Activated CD8-positive, alpha-beta memory T cell treated with anti-CD3 and anti-CD28 coated beads, Interleukin-2, amount 50 U/mL, for 24 hours (primary cell): ENCODE results near the gene INPP4B.

Experiments
- DNase-seq: peaks from one replicate; pipeline ENCODE4 v3.0.0-alpha.2; 2020; ENCODE audit errors: extremely low read depth

The INPP4B gene

GRCh38 chr4:142016031-142016430 lies 830.1 kb downstream of the INPP4B start:
- DNase-seq, result no peak

- DNase-seq, result no peak
These were observed 836.4 kb downstream of the INPP4B start for GRCh38 chr4:142009751-142010150.

DNA sequence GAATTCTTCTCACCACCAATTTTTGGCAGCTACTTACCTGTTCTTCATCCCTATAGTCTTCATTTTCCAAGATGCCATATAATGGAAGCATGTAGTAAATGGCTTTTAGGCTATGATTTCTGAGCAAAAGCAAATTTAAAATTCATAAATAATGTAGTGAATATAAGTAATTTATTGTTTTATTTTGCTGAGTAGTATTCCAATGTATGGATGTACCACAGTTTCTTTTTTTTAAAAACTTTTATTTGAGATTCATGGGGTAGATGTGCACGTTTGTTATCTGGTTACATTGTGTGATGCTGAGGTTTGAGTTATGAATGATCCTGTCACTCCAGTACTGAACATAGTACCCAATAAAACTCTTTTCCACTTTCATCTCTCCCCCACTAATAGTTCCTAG lies 840.6 kb downstream of the INPP4B start:
- DNase-seq, result no peak

DNA sequence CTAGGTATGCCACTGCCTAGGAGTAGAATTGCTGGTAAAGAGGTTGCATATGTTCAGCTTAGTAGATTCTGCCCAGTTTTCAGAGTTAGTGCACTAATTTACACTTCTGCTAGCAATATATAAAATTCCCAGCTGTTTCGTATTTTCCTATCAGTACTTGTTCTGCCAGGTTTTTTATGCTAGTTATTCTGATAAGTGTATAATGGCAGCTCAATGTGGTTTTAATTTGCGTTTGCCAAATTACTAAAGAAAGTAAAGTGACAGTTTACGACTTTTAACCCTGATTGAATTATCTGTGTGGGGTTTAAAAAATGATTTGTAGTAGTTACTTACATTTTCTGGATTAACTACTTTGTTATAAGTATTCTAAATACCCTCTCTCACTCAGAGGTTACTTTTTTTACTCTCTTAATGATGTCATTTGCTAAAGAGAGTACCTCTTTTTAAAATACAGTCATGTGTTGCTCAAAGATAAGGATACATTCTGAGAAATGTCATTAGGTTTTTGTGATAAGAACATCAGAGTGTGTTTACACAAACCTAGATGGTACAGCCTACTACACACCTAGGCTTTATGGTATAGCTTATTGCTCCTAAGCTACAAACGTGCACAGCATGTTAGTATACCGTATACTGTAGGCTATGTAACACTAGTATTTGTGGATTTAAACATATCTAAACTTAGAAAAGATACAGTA lies 846.5 kb downstream of the INPP4B start:
- DNase-seq, result no peak

DNA sequence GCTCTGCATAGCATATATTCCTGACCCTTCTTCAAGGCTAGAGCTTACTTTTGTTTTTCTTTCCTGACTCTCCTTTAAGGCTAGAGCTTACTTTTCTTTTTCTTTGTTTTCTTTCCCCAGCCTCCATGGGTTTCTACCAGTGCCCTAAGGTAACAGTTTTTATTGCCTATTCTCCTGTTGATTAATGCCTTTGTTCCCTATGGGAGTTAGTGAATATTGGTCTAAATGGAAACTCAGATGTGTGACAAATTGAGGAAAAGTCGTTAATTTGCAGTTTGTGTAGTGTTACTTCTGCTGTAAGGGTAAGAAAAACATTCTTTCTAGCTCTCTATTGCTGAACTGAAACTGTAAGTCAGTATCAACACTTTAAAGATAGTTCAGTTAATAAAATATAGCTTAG lies 851.0 kb downstream of the INPP4B start:
- no peak for DNase-seq

DNA sequence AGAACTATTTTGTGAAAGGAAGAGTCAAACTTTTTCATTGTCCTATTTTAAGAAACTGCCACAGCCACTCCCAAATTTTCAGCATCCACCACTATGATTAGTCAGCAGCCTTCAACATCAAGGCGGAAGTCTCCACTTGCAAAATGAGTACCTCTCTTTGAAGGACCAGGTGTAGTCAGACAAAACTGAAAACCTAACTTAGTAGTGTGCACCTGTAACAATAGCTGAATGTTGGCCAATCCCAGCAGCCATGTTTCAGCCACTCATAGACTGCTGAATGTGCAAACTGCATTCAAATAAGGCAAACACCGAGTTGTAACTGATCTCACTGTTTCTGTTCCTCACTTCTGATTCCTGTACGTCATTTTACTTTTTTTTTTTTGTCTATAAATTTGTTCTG lies 868.7 kb downstream of the INPP4B start:
- DNase-seq, result no peak
